SK-N-SH (cell line): ENCODE measurements around the gene OST4. TPM values are rescaled to one million over a fixed set of nuclear protein-coding genes. Genes with fewer than 3 reads are reported as not detected.

ENCODE experiments used
- CTCF ChIA-PET: fragments of 300-600, 350-600 bp; formaldehyde crosslinking; extraction: SDS; loops from one replicate; lab custom pipeline; 2021; lab: Yijun Ruan, JAX
- POLR2A ChIA-PET: fragments of 350-600 bp; sonication (Branson Sonifier 250); formaldehyde crosslinking; extraction: SDS; loops from one replicate; lab custom pipeline; 2020; ENCODE audit warnings: antibody characterized with exemption, inconsistent platforms; lab: Yijun Ruan, JAX
- DNase-seq: peaks from one replicate; pipeline ENCODE4 v3.0.0; 2012
- H2AFZ ChIP-seq: fragments of 200-600 bp; sonication (generic); 2 replicates; pipeline ENCODE4 v1.8.1; 2016; ENCODE audit warnings: antibody characterized with exemption, mild to moderate bottlenecking, low read depth
- H3F3A ChIP-seq: fragments of 200-600 bp; sonication (generic); replicated peaks from 2 replicates; pipeline ENCODE3; 2016; ENCODE audit warnings: antibody characterized with exemption, mild to moderate bottlenecking; ENCODE audit not compliant: insufficient read depth
- H3K27ac ChIP-seq, 2 experiments: fragments of 200-500 bp in 1 of 2; fragments of 200-600 bp in 1 of 2; sonication (Bioruptor generic) in 1 of 2; sonication (generic), shearing (Covaris generic) in 1 of 2; 2 replicates each; pipeline versions ENCODE4 v1.5.1 to v1.6.1; 2014 to 2016; ENCODE audit warnings: low read depth in 2 of 2, inconsistent platforms in 1 of 2, low read length in 1 of 2, mild to moderate bottlenecking in 1 of 2, mixed read lengths in 1 of 2
- H3K27me3 ChIP-seq: fragments of 200-600 bp; sonication (generic), shearing (Covaris generic); 2 replicates; pipeline ENCODE4 v1.6.1; 2016; ENCODE audit warnings: mixed run types; ENCODE audit not compliant: insufficient read depth
- H3K36me3 ChIP-seq, 2 experiments: fragments of 200-500 bp in 1 of 2; fragments of 200-600 bp in 1 of 2; sonication (Bioruptor generic) in 1 of 2; sonication (generic) in 1 of 2; replicated peaks in 1 of 2; 2 replicates each; pipeline versions ENCODE3 to v1.5.1; 2014 to 2016; ENCODE audit warnings: low read length in 1 of 2, mild to moderate bottlenecking in 1 of 2; ENCODE audit not compliant: insufficient read depth in 2 of 2, control insufficient read depth in 1 of 2
- H3K4me1 ChIP-seq, 2 experiments: fragments of 200-500 bp in 1 of 2; fragments of 200-600 bp in 1 of 2; sonication (Bioruptor generic) in 1 of 2; sonication (generic), shearing (Covaris generic) in 1 of 2; 2 replicates each; pipeline versions ENCODE4 v1.5.1 to v1.6.1; 2014 to 2016; ENCODE audit warnings: low read depth in 1 of 2, low read length in 1 of 2, mixed run types in 1 of 2; ENCODE audit not compliant: insufficient read depth in 2 of 2, control insufficient read depth in 1 of 2
- H3K4me2 ChIP-seq: fragments of 200-600 bp; sonication (generic), shearing (Covaris generic); 2 replicates; pipeline ENCODE4 v1.6.1; 2017; ENCODE audit warnings: mixed run types
- H3K4me3 ChIP-seq, 2 experiments: fragments of 200-500 bp in 1 of 2; fragments of 200-600 bp in 1 of 2; sonication (Bioruptor generic) in 1 of 2; sonication (generic), shearing (Covaris generic) in 1 of 2; 2 replicates each; pipeline versions ENCODE4 v1.5.1 to v1.8.1; 2014 to 2016; ENCODE audit warnings: low read depth in 2 of 2, inconsistent platforms in 1 of 2, low read length in 1 of 2, mild to moderate bottlenecking in 1 of 2, mixed read lengths in 1 of 2, moderate library complexity in 1 of 2
- H3K79me2 ChIP-seq: fragments of 200-600 bp; sonication (generic); 2 replicates; pipeline ENCODE4 v1.8.1; 2017; ENCODE audit warnings: mild to moderate bottlenecking; ENCODE audit not compliant: insufficient read depth
- H3K9ac ChIP-seq: fragments of 200-600 bp; sonication (generic); 2 replicates; pipeline ENCODE4 v1.6.1; 2017; ENCODE audit warnings: mixed run types
- H3K9me2 ChIP-seq: fragments of 200-600 bp; sonication (generic); 2 replicates; pipeline ENCODE4 v1.6.1; 2017; ENCODE audit warnings: mixed run types
- H3K9me3 ChIP-seq: fragments of 200-600 bp; sonication (generic); 2 replicates; pipeline ENCODE4 v1.6.1; 2017; ENCODE audit warnings: mixed run types, mild to moderate bottlenecking, moderate library complexity
- H4K20me1 ChIP-seq: fragments of 200-600 bp; sonication (generic); 2 replicates; pipeline ENCODE4 v1.6.1; 2017; ENCODE audit warnings: mild to moderate bottlenecking, mixed run types; ENCODE audit not compliant: insufficient read depth
- EP300 ChIP-seq, 2 experiments: IDR thresholded peaks; 2 replicates each; pipeline versions ENCODE4 v1.4.0 to v1.6.1; 2012; ENCODE audit warnings: borderline replicate concordance in 1 of 2, low read depth in 1 of 2, low read length in 1 of 2
- FOXJ3 ChIP-seq: sonication (generic); formaldehyde crosslinking; IDR thresholded peaks from 2 replicates; pipeline ENCODE4 v1.5.1; 2020; ENCODE audit warnings: mild to moderate bottlenecking, missing genetic modification reagents
- FOXM1 ChIP-seq: IDR thresholded peaks from 2 replicates; pipeline ENCODE4 v1.4.0; 2012; ENCODE audit warnings: low read depth, mild to moderate bottlenecking
- GABPA ChIP-seq: IDR thresholded peaks from 2 replicates; pipeline ENCODE4 v1.4.0; 2012; ENCODE audit warnings: low read depth, mild to moderate bottlenecking
- GATA2 ChIP-seq: sonication (generic); formaldehyde crosslinking; IDR thresholded peaks from 2 replicates; pipeline ENCODE4 v1.5.0; 2020; ENCODE audit warnings: mild to moderate bottlenecking, missing genetic modification reagents
- MXI1 ChIP-seq: IDR thresholded peaks from 2 replicates; pipeline ENCODE4 v1.6.1; 2012; ENCODE audit warnings: mild to moderate bottlenecking, low read depth, low read length, improper control_type of control experiment
- NFIC ChIP-seq: IDR thresholded peaks from 2 replicates; pipeline ENCODE4 v1.4.0; 2012; ENCODE audit warnings: borderline replicate concordance
- NRF1 ChIP-seq: IDR thresholded peaks from 2 replicates; pipeline ENCODE4 v1.6.1; 2012; ENCODE audit warnings: low read depth, mild to moderate bottlenecking, low read length
- POLR2AphosphoS5 ChIP-seq: IDR thresholded peaks from 2 replicates; pipeline ENCODE4 v1.6.1; 2012; ENCODE audit warnings: low read depth, low read length
- RAD21 ChIP-seq: IDR thresholded peaks from 2 replicates; pipeline ENCODE4 v1.6.1; 2012; ENCODE audit warnings: mild to moderate bottlenecking, low read length
- RCOR1 ChIP-seq: fragments of 150-350 bp; IDR thresholded peaks from 2 replicates; pipeline ENCODE4 v1.6.1; 2017; ENCODE audit warnings: antibody characterized with exemption, low read length
- RFX5 ChIP-seq: IDR thresholded peaks from 2 replicates; pipeline ENCODE4 v1.6.1; 2012; ENCODE audit warnings: mild to moderate bottlenecking, improper control_type of control experiment, low read length
- SIN3A ChIP-seq: IDR thresholded peaks from 2 replicates; pipeline ENCODE4 v1.6.1; 2012; ENCODE audit warnings: low read depth, mild to moderate bottlenecking, low read length, moderate library complexity, borderline replicate concordance
- TCF12 ChIP-seq: IDR thresholded peaks from 2 replicates; pipeline ENCODE4 v1.4.0; 2012
- TEAD4 ChIP-seq: IDR thresholded peaks from 2 replicates; pipeline ENCODE4 v1.4.0; 2012; ENCODE audit warnings: mild to moderate bottlenecking, borderline replicate concordance; ENCODE audit not compliant: insufficient read depth
- YY1 ChIP-seq: IDR thresholded peaks from 2 replicates; pipeline ENCODE4 v1.4.0; 2012; ENCODE audit warnings: low read depth, mild to moderate bottlenecking
- WGBS: methylation state at CpG from one replicate; pipeline ENCODE4 v1.1.6; 2017; ENCODE audit warnings: low lambda C conversion rate; 5-methylcytosine and 5-hydroxymethylcytosine counted together
- polyA plus RNA-seq, 3 experiments: library from polyadenylated mRNA; depleted of rRNA; stranded (reverse); fragments of >200 nt; gene quantifications; 2 replicates each; pipeline ENCODE4 v1.2.3, GENCODE V29; 2012
- TF ChIP-seq, protein P1 (sequence below): IDR thresholded peaks from 2 replicates; pipeline ENCODE4 v1.4.0; 2012; ENCODE audit warnings: low read depth, borderline replicate concordance
- TF ChIP-seq, protein P2 (sequence below): IDR thresholded peaks from 2 replicates; pipeline ENCODE4; 2012
- TF ChIP-seq, protein P3 (sequence below): IDR thresholded peaks from 2 replicates; pipeline ENCODE4 v1.4.0; 2012; ENCODE audit warnings: low read depth, borderline replicate concordance
- TF ChIP-seq, protein P4 (sequence below): fragments of 150-350 bp; IDR thresholded peaks from 2 replicates; pipeline ENCODE4 v1.6.1; 2016; ENCODE audit warnings: mild to moderate bottlenecking, low read depth, low read length

Gene OST4
- polyA plus RNA-seq, 1 of the 3 experiments (the other 2 are of a cell fraction), result 1,851 TPM

DNA sequence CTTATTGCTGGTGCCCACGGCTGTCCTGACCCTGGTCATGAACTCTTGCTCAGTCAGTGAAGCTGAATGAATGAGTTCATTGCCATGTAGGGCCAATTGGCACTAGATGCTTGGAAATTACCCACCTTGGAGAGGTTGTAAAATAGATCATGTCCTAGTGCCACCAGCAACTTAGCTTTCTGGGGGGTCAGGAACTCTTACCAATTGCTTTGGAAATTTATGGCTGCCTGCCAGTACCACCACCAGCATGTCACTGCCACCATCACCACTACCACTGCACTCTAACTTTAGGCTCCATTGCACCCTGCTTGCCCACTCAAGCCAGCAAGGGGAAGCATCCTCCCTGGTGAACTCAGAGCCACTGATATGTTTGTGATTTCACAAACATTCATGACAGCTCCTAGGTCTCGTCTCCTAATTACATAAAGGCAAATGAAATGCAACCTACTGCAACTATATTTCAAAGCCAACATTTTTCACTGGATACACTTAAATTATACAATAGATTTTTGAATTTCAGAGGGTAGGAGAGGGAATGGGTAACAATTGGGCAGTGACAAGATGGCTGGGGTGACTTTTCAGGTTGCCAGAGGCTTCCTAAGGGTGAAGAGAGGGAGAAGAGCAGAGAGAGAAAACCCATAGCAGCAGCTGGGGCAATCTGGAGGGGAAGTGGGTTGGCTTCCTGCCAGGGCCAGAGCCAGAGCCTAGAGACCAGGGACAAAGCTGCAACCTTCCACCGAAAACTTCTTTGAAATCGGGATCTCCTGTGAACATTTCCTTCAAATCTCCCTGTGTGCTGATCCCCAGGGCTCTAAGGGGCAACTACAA is 3.5 kb upstream of the OST4 start:
- peaks cover 31% of the 10 kb centered on the region for H3K79me2 ChIP-seq
- no peaks in the 10 kb centered on the region; the same call in 1 of the 2 replicates for H4K20me1 ChIP-seq
- H2AFZ ChIP-seq, result no peak overlapping the region
- DNase-seq, result peak; percentile 71
- WGBS, result 75% methylated on average over 4 of the region's 4 CpGs
- no peak overlapping the region for H3K4me3 ChIP-seq
- H3K9ac ChIP-seq, result no peak overlapping the region
- POLR2A ChIA-PET, result interaction anchor here (1.0 to 5.7 kb wide), 3 partner anchors 8 to 24 kb away, joined by 3 to 80 read pairs (median 63); partner anchors contain the start of genes AGBL5 and KHK
- CTCF ChIA-PET, result interaction anchor here (0.8 to 18.5 kb wide), 11 partner anchors 8 to 229 kb away, joined by 3 to 227 read pairs (median 4); partner anchors contain the start of genes AGBL5, EMILIN1 and KHK
- H3K4me1 ChIP-seq, result peaks cover 42 to 72% of the 10 kb centered on the region in 2 experiments
- TF ChIP-seq RCOR1, result 0 out of 2 replicates have a peak, but pooled peaks have one; percentile 30
- TF ChIP-seq, protein P1, sequence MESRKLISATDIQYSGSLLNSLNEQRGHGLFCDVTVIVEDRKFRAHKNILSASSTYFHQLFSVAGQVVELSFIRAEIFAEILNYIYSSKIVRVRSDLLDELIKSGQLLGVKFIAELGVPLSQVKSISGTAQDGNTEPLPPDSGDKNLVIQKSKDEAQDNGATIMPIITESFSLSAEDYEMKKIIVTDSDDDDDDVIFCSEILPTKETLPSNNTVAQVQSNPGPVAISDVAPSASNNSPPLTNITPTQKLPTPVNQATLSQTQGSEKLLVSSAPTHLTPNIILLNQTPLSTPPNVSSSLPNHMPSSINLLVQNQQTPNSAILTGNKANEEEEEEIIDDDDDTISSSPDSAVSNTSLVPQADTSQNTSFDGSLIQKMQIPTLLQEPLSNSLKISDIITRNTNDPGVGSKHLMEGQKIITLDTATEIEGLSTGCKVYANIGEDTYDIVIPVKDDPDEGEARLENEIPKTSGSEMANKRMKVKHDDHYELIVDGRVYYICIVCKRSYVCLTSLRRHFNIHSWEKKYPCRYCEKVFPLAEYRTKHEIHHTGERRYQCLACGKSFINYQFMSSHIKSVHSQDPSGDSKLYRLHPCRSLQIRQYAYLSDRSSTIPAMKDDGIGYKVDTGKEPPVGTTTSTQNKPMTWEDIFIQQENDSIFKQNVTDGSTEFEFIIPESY, result no peak
- peak; percentile 67 for TF ChIP-seq NFIC
- TF ChIP-seq TCF12, result peak; percentile 17; the same call in 1 of the 2 replicates
- H3K27ac ChIP-seq, result peak overlapping the region; percentile 7 to 84; a peak in 3 of 4 replicates
- no peaks in the 10 kb centered on the region for H3K27me3 ChIP-seq
- no peaks in the 10 kb centered on the region for H3K9me3 ChIP-seq
- H3K36me3 ChIP-seq, result peaks cover 2 to 6% of the 10 kb centered on the region in 2 experiments
- 0 out of 2 replicates have a peak overlapping the region, but pooled peaks have one; percentile 5 for H3K4me2 ChIP-seq
- H3K9me2 ChIP-seq, result no peaks in the 10 kb centered on the region
- H3F3A ChIP-seq, result peaks cover 17% of the 10 kb centered on the region

DNA sequence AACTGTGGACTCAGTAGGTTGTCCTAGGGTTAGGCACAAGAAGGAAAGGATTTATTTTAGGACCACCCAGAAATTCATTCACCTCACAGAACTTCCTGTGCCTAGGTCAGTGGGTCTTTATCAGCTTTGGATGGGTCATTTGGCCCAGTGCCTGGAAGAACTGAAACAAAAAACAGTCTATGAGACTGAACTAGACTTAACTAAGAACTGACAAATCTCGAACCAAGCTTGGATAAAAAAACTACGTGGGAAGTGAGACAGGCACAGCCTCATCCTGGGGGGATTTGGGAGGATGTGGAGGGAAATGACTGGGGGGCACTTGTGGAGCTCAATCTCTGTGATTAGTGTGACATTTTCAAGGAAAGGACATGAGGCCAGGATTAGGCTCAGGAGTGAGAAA is 2.3 kb upstream of the OST4 start:
- H3F3A ChIP-seq, result peaks cover 13% of the 10 kb centered on the region
- H2AFZ ChIP-seq, result no peak overlapping the region
- H3K27ac ChIP-seq, result peak overlapping the region; percentile 76 to 89; a peak in 3 of 4 replicates
- no peaks in the 10 kb centered on the region for H3K9me2 ChIP-seq
- no peaks in the 10 kb centered on the region for H3K9me3 ChIP-seq
- no peak overlapping the region for H3K4me3 ChIP-seq
- POLR2A ChIA-PET, result interaction anchor here (3.8 to 5.7 kb wide), 2 partner anchors 9 to 23 kb away, joined by 63 to 80 read pairs; partner anchors contain the start of gene AGBL5
- no peak overlapping the region for H3K4me2 ChIP-seq
- peaks cover 52 to 76% of the 10 kb centered on the region in 2 experiments for H3K4me1 ChIP-seq
- no peaks in the 10 kb centered on the region for H3K27me3 ChIP-seq
- CTCF ChIA-PET, result interaction anchor here (0.8 to 18.5 kb wide), 11 partner anchors 9 to 230 kb away, joined by 3 to 227 read pairs (median 5); partner anchors contain the start of genes AGBL5, EMILIN1 and KHK
- no peak for DNase-seq
- peaks cover 11% of the 10 kb centered on the region for H4K20me1 ChIP-seq
- H3K79me2 ChIP-seq, result peaks cover 31% of the 10 kb centered on the region
- peaks cover 8 to 17% of the 10 kb centered on the region in 2 experiments for H3K36me3 ChIP-seq
- H3K9ac ChIP-seq, result no peak overlapping the region
- TF ChIP-seq RAD21 (no peak), NRF1 (no peak), TCF12 (no peak), RCOR1 (no peak), FOXJ3 (CRISPR knock-in tag) (no peak), MXI1 (no peak), GATA2 (CRISPR knock-in tag) (no peak), FOXM1 (no peak), RFX5 (no peak), POLR2AphosphoS5 (no peak), YY1 (no peak), NFIC (no peak), EP300 (IDR thresholded peaks at IDR 0.05; ENCODE audit: borderline replicate concordance in 1 of 2, low read depth in 1 of 2, low read length in 1 of 2) (no peak), TEAD4 (no peak), GABPA (no peak), SIN3A (no peak)
- TF ChIP-seq, protein P2, sequence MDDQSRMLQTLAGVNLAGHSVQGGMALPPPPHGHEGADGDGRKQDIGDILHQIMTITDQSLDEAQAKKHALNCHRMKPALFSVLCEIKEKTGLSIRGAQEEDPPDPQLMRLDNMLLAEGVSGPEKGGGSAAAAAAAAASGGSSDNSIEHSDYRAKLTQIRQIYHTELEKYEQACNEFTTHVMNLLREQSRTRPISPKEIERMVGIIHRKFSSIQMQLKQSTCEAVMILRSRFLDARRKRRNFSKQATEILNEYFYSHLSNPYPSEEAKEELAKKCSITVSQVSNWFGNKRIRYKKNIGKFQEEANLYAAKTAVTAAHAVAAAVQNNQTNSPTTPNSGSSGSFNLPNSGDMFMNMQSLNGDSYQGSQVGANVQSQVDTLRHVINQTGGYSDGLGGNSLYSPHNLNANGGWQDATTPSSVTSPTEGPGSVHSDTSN, result no peak
- TF ChIP-seq, protein P3, sequence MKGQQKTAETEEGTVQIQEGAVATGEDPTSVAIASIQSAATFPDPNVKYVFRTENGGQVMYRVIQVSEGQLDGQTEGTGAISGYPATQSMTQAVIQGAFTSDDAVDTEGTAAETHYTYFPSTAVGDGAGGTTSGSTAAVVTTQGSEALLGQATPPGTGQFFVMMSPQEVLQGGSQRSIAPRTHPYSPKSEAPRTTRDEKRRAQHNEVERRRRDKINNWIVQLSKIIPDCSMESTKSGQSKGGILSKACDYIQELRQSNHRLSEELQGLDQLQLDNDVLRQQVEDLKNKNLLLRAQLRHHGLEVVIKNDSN, result no peak
- TF ChIP-seq, protein P4, sequence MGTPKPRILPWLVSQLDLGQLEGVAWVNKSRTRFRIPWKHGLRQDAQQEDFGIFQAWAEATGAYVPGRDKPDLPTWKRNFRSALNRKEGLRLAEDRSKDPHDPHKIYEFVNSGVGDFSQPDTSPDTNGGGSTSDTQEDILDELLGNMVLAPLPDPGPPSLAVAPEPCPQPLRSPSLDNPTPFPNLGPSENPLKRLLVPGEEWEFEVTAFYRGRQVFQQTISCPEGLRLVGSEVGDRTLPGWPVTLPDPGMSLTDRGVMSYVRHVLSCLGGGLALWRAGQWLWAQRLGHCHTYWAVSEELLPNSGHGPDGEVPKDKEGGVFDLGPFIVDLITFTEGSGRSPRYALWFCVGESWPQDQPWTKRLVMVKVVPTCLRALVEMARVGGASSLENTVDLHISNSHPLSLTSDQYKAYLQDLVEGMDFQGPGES, result no peak
- WGBS, result 76% methylated on average over 2 of the region's 2 CpGs
